ENCODE data around the gene OR1K1.
"Not testable (repeated sequence)": the region's sequence is repeated elsewhere in the genome, so short reads cannot be mapped to it uniquely, and the experiment has no call there.

OR1K1 gene

GRCh38 chr9:122814545-122814944, 14.6 kb downstream of the OR1K1 start:
- DNase-seq = no peak

- no peak for DNase-seq
These were observed 15.6 kb downstream of the OR1K1 start for GRCh38 chr9:122815544-122815943.

DNA sequence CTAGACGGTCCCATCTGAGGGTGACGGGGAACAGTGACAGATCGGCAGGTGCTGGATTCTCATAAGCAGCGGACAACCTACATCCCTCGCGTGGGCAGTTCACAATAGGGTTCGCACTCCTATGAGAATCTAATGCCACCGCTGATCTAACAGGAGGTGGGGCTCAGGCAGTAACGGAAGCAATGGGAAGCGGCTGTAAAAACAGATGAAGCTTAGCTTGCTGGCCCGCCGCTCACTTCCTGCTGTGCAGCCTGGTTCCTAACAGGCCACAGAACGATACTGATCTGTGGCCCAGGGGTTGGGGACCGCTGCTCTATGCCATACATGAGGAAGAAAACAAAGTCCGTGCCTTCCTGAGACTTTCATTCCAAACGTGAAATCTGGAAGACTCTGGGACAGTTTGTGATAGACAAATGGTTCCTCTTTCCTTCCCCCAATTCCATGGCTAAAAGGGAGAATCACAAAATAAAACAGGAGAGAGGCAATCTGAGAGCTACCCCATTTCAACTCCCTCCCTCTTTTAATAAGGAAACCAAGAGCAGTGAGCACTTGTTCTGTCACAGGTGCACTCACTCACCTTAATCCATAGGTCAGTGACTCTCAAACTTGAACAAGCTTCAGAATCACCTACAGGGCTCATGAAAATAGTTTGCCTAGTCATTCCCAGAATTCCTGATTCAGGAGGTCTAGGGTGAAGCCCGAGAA, 16.4 kb downstream of the OR1K1 start:
- no peak for DNase-seq

DNA sequence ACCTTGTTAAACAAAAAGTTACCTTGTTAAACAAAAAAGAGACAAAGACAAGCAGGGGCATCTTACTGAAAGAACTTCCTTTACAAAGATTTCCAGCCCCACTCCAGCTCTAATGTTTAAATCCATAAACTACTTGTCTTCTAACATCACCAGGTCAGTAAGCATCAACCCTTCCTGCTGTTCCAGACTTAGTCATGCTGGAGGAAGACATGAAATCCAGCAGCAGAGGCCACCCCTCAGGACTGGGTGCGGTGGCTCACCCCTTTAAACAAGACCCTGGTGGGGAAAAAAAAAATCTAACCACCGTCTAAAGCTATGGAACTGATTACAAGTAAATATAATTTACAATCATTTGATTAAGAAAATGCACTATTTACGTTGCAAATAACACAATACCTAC, 19.4 kb downstream of the OR1K1 start:
- DNase-seq = no peak

DNA sequence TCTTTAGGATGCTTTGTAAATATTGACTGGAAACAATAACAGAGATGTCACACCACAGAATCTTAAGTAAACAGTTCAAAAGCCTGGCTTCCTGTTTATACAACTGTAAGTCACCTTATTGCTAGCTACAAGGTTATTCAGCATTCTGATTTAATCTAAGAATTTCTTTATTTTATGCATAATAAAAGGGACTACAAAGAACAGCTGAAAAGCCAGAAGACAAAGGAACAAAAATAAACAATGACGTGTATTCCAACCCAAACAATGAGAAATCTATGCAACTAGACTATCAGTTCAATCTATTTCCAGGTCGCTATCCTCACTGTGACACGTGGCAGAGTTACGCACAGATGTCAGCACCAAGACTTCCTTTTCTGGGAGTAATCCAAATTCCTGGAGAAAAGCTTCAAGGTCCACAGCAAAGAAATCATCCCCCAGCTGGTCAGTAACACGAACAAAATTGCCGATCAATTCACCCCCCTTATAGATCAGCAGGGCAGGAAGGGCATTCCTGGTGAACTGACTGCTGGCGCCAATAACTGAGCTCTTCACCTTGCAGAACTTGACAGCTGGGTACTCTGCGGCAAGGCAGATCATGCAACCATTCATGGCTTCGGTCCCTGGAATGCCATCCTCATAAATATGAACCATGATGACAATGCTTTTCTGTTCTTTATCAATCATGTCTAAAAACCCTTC, 20.0 kb downstream of the OR1K1 start:
- DNase-seq = no peak

- no peak for DNase-seq
These were observed 20.5 kb downstream of the OR1K1 start for GRCh38 chr9:122820490-122820845.

DNA sequence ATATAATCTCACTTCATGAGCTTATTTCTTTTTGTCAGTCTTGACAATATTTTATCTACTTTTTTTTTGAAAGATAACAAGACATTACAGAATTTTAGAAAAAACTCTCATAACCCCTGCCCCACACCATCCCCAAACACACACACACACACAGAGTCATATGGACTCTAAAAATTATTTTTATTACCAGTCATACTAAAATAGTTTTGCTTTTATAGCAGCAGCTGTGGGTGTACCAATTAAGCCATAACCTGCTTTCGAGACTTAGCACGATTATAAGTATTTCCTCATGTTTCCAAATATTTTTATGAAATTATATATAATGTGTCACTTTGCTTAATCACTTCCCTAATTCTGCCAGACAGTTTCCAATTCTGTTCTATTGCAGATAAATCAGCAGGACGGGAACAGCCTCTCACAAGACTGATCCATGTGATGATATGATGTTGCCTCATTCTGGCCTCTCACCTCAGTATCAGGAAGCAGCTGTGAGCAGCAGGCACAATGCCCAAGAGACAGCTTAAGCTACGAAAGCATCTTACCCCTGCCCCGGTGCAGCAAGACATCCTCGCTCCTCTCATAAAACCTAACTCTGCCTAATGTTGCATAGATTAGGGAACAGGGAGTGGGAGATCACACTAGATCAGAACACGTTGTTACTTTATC, 21.5 kb downstream of the OR1K1 start:
- DNase-seq = no peak

DNA sequence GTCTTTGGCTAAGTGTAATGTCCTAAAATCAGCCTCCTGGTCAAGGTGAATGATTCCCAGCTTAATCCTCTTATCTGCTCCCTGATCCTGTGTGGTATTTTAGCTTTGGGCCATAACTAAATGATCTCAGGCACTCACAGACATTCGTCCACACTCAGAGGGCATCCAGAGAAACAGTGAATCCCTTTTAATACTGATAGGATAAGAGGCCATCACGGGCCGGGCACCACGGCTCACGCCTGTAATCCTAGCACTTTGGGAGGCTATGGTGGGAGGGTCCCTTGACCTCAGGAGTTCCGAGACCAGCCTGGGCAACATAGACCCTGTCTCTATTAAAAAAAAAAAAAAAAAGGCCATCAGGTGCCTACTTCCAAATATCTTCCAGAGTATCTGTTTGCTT, 22.1 kb downstream of the OR1K1 start:
- no peak for DNase-seq

- DNase-seq = no peak
These were observed 23.0 kb downstream of the OR1K1 start for GRCh38 chr9:122822938-122823337.

- no peak for DNase-seq
These were observed 27.8 kb downstream of the OR1K1 start for GRCh38 chr9:122827761-122828093.

DNA sequence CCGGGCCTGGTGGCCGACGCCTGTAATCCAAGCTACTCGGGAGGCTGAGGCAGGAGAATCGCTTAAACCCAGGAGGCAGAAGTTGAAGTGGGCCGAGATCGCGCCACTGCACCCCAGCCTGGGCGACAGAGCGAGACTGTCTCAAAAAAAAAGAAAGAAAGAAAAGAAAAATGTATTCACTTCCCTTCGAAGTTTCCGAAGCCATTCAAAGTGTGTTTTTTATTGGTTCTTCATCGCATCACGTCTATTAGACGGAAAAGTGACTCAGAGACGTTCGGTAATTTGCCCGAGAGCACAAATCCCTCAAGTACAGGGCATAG, 29.0 kb downstream of the OR1K1 start:
- not testable (repeated sequence) for DNase-seq

DNA sequence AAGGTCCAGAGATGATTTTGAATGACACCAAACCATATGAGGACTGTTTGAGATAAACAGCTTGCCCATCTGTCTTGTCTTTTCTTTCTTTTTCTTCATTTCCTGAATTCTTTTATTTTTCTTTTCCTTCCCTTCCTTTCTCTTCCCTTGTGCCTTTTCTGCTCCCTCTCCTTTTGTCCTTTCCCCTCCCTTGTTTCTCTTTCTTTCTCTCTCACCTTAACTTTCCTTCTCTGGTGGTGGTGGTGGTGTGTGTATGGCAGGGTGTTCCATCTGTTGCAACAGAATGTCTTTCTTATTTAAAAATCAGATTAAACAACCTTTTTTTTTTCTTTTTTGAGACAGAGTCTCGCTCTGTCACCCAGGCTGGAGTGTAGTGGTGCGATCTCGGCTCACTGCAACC, 32.3 kb downstream of the OR1K1 start:
- DNase-seq = no peak

- DNase-seq = no peak
These were observed 35.4 kb downstream of the OR1K1 start for GRCh38 chr9:122835313-122835731.

- DNase-seq = no peak
These were observed 37.4 kb downstream of the OR1K1 start for GRCh38 chr9:122837266-122837850.

DNA sequence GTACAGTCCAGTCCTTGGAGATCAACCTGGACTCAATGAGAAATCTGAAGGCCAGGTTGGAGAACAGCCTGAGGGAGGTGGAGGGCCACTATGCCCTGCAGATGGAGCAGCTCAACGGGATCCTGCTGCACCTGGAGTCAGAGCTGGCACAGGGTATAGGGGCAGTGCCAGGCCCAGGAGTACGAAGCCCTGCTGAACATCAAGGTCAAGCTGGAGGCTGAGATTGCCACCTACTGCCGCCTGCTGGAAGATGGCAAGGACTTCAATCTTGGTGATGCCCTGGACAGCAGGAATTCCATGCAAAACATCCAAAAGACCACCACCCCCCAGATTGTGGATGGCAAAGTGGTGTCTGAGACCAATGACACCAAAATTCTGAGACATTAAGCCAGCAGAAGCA, 38.5 kb downstream of the OR1K1 start:
- not testable (repeated sequence) for DNase-seq

DNA sequence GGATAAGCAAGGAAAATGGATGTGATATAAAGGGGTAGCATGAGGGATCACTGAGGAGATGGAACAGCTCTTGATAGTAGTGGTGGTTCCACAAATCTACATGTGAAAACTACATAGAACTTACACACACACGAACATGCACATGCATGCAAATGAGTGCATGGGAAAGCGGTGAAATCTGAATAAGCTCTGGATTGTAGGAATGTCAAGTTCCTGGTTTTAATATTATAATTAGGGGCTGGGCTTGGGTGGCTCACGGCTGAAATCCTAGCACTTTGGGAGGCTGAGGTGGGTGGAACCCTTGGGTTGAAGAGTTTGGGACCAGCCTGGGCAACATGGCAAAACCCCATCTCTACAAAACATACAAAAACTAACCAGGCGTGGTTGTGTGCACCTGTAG, 41.6 kb downstream of the OR1K1 start:
- no peak for DNase-seq

GRCh38 chr9:122844137-122844536, 44.2 kb downstream of the OR1K1 start:
- no peak for DNase-seq

- DNase-seq = no peak
These were observed 45.2 kb downstream of the OR1K1 start for GRCh38 chr9:122845116-122845515.

DNA sequence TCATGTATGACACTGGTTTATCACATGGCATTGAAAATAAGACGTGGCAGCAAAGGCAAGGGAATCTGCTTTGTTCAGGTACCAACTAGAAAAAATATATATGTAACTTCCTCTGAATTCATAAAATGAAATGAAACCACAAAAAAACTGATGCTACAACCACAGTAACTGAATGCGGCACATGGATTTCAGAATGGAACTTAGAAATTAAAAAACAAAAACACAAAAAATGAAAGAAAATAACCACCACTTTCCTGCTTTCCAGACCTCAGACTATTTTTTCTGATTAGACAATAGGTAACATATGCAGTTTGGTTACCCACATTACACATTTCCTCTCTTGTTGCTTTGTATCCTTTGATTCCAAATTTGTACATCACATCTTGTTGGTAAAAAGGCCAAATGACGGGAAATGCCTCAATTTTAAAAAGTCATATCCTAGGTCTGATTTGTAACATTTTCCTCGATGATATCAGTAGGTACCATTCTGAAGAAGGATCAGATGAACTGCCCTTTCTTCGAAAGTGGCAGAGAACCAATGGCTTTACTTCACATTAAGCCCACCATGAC, 46.5 kb downstream of the OR1K1 start:
- no peak for DNase-seq

DNA sequence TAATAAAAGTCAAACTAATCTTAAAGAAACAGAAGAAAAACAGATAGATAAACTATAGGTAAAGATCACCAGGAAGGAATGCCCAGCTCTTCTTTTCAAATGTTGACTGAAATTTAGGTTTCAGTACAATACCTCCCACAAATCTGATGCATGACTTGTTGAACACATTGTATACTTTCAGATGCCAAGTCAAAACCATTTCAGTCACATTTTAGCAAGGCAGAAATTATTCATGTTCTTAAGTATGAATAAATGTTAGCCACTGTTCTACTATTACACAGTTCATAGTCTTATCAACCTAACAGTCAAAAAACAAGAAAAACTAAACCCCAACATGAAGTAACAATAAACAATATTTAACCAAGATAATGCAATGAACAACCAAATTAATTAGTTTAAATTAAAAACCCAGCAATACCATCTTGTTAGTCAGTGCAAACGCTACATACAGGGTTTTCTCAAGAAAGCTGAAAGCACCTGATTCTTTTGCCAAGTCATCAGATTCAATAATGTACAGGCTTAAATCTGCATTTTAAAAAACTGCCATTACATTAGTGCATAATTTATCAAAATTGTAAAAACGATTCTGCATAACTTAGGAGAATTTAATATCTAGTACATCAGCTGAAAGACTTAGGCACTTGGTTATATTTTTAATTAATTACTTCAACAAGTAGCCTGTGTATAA, 48.5 kb downstream of the OR1K1 start:
- DNase-seq = no peak
